GM21717 (cell line): Measurements from ENCODE around the gene TMEM63B.
"Not testable (repeated sequence)": the region's sequence is repeated elsewhere in the genome, so short reads cannot be mapped to it uniquely, and the experiment has no call there.

ENCODE experiments used
- ATAC-seq: cut with Tn5 transposase; IDR thresholded peaks from one replicate; pipeline ENCODE4 v1.9.1; 2021; ENCODE audit warnings: mild to moderate bottlenecking, moderate library complexity; ENCODE audit not compliant: unreplicated experiment

The TMEM63B gene

DNA sequence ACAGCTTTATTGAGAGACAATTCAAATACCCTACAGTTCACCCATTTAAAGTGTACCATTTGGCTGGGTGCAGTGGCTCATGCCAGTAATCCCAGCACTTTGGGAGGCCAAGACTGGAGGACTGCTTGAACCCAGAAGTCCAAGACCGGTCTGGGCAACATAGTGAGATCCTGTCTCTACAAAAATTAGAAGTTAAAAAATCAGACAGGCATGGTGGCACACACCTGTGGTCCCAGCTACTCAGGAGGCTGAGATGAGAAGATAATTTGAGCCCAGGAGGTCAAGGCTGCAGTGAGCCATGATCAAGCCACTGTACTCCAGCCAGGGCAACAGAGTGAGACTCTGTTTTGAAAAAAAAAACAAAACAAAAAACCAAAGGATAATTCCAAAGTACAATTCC, 40.2 kb downstream of the TMEM63B start:
- no peak for ATAC-seq

DNA sequence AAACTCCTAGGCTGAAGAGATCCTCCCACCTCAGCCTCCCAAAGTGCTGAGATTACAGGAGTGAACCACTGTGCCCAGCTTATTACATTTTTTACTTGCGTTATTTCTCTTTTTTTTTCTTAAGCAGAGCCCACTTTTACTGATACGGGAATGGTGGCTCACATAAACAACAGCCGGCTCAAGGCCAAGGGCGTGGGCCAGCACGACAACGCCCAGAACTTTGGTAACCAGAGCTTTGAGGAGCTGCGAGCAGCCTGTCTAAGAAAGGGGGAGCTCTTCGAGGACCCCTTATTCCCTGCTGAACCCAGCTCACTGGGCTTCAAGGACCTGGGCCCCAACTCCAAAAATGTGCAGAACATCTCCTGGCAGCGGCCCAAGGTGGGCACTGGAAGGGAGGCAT, 41.8 kb downstream of the TMEM63B start:
- no peak for ATAC-seq

DNA sequence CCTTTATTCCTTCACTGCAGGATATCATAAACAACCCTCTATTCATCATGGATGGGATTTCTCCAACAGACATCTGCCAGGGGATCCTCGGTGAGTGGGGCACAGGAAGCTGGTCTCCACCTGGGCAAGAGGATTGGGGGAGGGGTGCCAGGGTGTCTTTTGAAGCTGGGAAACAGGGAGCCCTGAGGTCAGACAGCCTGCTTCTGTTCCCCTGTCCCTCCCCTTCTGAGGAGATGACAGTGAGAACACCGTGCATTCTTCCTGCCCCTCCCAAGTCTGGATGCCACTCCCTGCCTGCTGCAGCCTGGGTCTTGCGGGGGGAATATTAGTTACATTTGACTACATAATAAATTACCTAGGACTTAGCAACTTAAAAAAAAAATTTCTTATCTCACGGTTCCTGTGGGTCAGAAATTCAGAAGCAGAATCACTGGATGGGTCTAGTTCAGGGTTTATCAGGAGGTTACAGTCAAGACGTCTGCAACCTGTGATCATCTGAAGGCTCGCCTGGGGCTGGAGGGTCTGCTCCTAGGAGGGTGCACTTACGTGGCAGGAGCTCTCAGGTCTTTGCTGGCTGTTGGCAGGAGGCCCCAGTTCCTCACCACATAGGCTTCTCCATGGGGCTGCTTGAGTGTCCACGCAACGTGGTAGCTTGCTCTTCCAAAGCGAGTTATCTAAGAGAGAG, 42.7 kb downstream of the TMEM63B start:
- no peak for ATAC-seq

DNA sequence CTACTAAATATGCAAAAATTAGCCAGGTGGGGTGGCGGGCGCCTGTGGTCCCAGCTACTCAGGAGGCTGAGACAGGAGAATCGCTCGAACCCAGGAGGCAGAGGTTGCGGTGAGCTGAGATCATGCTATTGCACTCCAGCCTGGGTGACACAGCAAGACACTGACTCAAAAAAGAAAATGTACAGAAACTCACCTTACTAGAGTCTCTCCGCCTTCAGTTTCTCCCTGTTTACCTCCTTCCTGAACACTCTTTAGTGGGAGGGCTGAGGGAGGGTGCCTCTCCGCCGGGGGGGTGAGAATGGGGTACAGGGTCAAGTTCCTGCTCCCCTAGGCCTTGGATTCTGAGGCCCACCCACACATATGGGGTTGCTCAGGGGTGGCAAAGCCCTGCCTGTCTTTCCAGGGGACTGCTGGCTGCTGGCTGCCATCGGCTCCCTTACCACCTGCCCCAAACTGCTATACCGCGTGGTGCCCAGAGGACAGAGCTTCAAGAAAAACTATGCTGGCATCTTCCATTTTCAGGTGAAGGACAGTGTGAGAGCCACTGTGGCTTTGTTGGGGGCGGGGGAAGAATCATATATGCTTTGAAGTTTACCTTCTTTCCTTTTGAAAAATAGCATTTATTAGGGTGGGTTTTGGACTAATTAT, 44.7 kb downstream of the TMEM63B start:
- no peak for ATAC-seq

DNA sequence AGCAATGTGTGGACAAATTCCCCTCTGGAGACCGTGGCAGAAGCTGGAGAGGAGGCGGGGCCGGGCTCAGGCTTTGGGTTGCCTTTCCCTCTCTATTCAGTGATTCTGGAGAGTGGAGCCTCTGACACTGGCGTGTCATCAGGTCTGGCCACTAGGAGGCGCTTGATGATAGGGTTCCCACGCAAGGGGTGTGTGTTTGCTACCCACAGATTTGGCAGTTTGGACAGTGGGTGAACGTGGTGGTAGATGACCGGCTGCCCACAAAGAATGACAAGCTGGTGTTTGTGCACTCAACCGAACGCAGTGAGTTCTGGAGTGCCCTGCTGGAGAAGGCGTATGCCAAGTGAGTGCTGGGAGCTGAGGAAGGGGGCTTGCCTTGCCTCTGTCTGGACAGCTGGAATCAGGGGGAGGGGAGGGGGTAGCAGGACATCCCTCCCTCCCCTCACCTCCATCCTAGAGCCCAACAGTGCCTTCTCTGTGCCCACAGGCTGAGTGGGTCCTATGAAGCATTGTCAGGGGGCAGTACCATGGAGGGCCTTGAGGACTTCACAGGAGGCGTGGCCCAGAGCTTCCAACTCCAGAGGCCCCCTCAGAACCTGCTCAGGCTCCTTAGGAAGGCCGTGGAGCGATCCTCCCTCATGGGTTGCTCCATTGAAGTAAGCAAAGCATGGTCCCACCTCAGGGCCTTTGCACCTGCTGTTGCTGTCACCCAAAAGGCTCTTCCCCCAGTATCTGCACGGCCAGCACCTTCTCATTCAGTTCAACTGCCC, 45.6 kb downstream of the TMEM63B start:
- ATAC-seq, result peak; percentile 61

DNA sequence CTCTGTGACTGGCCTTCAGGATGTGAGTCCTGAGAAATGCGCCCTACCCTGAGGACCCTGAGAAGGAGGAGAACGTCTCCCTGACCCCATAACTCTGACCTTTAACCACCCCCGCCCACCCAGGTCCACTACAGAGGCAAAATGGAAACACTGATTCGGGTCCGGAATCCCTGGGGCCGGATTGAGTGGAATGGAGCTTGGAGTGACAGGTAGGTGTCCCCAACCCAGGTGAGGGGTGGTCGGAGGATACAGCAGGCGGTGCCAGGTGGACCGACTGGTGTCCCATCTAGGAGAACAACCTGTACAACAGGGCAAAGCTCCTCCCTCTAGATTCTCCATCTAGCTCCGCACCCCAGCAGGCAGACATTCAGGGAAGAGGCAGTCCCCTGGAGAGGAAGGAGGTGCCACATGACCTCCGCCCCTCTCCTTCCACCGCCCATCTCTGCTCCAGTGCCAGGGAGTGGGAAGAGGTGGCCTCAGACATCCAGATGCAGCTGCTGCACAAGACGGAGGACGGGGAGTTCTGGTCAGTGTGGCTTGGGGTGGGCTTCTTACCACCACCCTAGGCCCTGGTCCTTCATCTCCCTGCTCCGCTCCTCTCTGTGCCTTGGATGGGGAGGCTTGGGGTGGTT, 48.9 kb downstream of the TMEM63B start:
- no peak for ATAC-seq

DNA sequence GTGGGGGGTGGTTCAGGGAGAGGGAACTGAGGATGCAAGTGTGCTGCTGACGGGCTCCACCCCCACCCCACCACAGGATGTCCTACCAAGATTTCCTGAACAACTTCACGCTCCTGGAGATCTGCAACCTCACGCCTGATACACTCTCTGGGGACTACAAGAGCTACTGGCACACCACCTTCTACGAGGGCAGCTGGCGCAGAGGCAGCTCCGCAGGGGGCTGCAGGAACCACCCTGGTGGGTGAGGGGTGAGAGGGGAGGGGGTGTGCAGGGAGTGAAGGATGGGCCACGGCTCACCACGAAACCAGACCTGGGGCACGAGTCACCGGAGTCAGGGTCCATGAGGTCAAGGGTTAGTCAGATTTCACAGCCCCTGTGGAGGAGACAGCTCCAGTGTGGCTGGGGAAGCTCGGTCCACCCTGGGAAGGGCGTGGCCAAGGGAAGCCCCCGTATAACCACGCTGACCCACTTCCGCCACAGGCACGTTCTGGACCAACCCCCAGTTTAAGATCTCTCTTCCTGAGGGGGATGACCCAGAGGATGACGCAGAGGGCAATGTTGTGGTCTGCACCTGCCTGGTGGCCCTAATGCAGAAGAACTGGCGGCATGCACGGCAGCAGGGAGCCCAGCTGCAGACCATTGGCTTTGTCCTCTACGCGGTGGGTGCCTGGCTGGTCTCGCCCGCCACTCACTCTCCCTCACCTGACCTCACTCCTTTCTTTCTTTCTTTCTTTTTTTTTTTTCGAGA, 49.6 kb downstream of the TMEM63B start:
- no peak for ATAC-seq

DNA sequence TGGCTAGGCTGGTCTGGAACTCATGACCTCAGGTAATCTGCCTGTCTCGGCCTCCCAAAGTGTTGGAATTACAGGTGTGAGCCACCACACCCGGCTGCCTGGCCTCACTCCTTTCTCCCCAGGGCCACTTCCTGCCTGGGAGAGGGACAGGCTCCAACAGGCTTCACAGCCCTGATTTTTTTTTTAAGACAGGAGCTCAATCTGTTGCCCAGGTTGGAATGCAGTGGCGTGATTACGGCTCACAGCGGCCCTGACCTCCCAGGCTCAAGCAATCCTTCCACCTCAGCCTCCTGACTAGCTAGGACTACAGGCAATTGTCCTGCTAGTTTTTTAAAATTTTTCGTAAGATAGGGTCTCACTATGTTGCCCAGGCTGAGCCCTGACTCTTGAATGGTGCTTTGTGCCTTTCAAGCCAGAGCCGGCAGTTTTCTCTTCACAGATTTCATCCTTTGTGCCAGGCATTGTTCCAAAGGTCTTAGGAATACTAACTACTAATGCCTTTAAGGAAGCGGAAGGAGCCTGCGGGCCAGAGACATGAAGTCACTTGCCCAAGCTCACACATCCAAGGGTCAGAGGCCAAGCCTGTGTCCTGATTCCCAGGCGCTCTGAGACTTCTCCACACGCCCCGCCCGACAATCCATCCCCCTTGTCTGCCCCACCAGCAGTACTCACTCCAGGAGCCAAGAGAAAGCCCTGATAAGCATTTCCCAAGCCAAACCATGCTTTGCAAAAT, 50.5 kb downstream of the TMEM63B start:
- ATAC-seq, result no peak

DNA sequence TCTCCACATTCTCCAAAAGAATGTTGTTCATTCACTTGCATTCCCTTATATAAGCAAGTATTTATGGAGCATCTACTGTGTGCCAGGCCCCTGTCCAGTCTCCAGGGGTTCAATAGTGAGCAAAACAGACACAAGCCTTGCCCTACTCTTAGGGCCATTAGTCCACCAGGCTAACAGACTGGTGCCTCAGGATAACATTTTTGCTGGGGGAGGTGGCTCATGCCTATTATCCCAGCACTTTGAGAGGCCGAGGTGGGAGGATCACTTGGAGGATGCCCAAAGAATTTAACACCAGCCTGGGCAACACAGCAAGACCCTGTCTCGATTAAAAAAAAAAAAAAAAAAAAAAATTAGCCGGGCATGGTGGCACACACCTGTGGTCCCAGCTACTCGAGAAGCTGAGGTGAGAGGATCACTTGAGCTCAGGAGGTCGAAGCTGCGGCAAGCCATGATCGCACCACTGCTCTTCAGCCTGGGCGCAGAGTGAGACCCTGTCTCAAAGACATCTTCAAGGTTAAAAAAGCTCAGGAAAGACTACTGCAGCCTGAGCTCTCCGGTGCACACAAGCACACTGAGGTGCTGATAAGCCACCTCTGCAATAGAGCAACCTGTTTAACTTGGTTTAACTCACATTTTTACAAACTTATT, 51.2 kb downstream of the TMEM63B start:
- ATAC-seq, result no peak

DNA sequence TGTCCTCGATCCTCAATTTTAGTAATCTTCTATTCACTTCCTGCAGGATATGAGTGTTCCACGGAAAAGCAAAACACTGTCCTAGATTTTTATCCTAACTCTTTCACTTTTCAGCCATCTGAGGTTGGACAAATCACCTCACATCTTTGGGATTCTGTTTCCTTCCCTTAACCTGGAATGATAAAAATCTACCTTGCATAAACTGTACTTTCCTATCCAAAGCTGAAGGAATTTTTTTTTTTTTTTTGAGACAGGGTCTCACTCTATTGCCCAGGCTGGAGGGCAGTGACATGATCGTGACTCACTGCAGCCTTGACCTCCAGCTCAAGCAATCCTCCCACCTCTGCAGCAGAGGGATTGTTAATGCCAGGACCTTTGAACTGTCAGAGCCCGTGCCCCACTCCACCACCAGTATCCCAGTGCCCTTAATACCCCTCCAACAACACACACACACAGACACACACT, 51.8 kb downstream of the TMEM63B start:
- no peak for ATAC-seq

DNA sequence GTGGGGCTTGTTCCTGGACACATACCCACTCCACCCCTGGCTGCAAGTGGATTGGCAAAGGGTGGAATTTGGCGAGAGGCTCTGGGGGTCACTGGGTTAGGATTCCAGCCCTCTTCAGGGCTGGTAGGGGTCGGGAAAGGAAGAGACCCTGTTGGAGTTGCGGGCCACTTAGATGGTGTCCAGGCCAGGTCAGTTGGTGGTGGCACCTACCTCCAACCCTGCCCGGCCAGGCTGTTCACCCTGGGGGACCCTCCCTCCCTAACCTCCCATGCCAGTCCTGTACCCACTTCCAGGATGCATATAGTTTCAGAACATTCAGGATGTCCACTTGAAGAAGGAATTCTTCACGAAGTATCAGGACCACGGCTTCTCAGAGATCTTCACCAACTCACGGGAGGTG, 52.3 kb downstream of the TMEM63B start:
- ATAC-seq, result no peak

DNA sequence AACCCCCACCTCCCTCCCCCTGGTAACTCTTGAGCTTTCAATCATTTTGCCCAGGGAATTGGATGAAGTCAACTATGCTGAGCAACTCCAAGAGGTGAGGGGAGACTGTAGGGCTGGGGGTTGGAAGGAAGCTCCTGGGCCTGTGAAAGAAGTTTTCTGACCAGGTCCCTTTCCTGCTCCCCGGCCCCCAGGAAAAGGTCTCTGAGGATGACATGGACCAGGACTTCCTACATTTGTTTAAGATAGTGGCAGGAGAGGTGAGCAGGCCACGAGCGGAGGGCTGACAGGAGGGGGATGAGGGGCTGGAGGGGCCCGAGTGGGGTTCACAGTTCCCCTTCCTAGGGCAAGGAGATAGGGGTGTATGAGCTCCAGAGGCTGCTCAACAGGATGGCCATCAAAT, 53.1 kb downstream of the TMEM63B start:
- ATAC-seq, result no peak

DNA sequence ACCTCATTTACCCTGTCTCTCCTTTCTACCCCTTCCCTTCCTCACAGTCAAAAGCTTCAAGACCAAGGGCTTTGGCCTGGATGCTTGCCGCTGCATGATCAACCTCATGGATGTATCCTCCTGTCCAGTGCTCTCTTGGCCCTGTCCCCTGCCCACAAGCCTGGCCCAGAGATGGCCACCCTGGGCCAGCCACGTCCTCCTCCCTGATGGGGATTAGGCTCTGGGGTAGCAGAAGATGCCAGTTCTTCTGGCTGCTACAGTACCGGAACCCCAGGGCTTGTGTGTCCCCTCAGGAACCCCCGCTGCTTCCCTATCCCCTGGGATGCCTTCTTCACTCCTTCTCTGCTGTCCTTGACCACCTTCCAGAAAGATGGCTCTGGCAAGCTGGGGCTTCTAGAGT, 53.5 kb downstream of the TMEM63B start:
- no peak for ATAC-seq

DNA sequence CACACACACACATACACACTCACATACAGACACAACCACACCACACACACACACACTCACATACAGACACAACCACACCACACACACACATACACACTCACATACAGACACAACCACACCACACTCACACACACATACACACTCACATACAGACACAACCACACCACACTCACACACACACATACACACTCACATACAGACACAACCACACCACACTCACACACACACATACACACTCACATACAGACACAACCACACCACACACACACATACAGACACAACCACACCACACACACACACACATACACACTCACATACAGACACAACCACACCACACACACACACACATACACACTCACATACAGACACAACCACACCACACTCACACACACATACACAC, 54.4 kb downstream of the TMEM63B start:
- not testable (repeated sequence) for ATAC-seq

DNA sequence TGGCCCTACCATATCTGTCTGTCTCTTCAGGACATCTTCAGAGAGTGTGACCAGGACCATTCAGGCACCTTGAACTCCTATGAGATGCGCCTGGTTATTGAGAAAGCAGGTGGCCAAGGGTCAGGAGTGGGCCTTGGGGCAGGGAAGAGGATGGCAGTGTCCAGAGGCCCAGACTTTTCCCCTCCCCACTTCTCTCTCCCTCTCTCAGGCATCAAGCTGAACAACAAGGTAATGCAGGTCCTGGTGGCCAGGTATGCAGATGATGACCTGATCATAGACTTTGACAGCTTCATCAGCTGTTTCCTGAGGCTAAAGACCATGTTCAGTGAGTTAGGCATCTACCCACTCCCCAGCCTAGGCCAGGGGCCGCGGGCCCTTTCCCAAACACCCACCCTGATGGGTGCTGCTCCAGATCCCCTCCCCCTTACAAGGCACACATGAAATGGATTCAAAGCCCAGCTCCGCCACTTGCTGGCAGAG, 55.6 kb downstream of the TMEM63B start:
- no peak for ATAC-seq

DNA sequence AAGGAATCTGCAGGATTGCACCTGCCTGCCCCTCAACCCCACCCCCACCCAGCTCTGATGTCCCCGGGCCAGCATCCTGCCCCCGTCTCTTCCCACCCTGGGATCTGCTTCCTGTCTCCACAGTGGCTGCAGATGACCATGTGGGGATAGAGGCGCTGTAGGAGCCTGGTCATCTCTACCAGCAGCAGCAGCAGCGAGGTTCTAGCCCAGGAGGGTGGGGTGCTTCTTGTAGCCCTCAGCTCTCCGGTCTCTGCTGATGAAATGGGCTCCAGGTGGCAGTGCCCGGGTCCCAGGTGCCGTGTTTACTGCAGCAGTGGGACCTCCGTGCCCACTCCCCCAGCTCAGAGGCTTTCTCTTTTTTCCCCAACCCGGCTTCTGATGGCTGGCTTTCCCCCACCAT, 56.4 kb downstream of the TMEM63B start:
- no peak for ATAC-seq

DNA sequence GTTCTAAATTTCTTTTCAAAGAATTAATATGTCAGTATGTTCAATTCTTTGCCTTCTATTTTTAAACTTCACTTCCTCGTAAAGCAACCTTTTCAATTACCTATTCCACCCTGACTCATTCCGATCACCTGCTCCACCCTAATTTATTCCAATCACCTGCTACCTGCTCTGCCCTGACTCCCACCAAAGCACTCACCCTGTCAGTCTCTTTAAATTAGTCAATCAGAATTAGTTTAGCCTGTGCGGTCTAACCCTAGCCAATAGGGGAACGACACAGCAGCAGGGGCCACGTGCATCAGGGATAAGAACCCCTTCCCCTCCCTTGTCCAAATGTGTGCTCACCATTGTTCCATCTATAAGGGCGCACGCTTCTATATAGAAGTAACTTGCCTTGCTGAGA, 58.0 kb downstream of the TMEM63B start:
- not testable (repeated sequence) for ATAC-seq

DNA sequence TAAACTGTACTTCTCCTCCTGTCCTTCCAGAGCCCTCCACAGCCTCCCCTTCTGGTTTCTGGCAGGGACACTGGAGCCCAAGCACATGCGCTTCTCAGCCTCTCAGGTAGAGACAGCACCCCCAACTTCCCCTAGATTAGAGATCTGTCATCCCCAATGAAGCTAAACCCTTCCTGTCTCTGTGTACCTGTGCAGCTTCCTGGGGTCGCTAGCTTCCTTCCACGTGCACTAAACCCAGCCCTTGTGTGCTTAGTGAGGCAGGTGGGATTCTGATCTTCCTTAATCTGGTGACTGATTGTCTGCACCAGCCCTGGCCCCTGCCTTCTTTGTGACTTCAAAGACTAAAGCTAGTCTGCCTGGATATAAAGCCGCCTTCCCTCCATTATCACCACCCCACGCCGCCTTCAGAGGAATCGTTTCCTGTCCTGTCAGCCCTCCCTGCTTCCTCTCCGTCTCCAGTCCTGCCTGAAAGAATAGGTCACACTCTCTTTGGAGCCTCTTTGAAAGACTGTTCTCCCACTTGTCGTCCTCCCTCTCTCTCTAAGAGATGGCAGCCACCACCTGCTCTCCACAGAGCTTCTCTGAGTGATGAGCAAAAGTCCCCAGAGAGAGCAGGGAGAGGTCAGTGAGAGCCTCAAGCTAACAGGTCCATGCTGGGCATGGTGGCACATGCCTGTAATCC, 58.7 kb downstream of the TMEM63B start:
- ATAC-seq, result no peak

DNA sequence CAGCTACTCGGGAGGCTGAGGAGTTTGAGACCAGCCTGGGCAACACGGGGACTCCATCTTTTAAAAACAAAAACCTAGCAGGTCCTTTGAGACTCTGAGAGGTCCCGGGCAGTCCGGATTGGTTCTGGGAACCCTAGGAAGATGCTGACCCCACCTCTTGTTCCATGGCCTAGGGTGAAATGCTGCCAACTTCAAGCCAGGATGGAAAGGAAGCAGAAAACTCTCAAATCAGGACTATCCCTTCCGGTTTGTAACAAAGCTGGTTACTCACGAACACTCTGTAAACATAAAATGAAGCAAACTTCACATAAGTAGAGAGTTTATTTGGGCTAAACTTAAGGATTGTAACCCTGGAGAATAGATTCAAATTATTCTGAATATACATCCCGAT, 59.3 kb downstream of the TMEM63B start:
- no peak for ATAC-seq
